A673 (cell line): Measurements from ENCODE around the gene ZNF334.

Experiments used
- EZH2 ChIP-seq: fragments of 200-600 bp; sonication (generic); IDR thresholded peaks from 2 replicates; pipeline ENCODE4 v1.6.1; 2017; ENCODE audit warnings: borderline replicate concordance, low read depth, mild to moderate bottlenecking, mixed read lengths, antibody characterized with exemption, low read length; ENCODE audit not compliant: poor library complexity, severe bottlenecking
- TF ChIP-seq, protein P1 (sequence below): fragments of 300-800, 200-600 bp; sonication (generic); conservative IDR thresholded peaks from 2 replicates; pipeline ENCODE4 v1.5.1; 2017; ENCODE audit warnings: low read depth, mild to moderate bottlenecking, antibody characterized with exemption, low read length, moderate library complexity, mixed read lengths

DNA sequence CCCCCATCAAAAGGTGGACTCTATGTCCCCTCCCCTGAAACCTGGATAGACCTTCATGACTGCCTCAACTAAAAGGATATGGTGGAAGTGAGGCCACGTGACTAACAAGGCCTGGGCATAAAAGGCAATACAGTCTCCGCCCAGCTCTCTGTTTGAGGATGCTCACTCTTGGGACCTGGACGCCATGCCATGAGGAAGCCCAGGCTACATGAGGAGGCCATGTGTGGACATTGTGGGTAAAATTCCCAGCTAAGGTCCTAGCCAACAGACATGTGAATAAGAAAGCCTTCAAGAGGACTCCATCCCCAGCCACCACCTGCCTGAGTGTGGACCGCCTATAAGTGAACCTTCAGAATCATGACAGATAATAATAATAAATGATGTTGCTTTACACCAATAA lies 7.2 kb upstream of the ZNF334 start:
- TF ChIP-seq, protein P1, sequence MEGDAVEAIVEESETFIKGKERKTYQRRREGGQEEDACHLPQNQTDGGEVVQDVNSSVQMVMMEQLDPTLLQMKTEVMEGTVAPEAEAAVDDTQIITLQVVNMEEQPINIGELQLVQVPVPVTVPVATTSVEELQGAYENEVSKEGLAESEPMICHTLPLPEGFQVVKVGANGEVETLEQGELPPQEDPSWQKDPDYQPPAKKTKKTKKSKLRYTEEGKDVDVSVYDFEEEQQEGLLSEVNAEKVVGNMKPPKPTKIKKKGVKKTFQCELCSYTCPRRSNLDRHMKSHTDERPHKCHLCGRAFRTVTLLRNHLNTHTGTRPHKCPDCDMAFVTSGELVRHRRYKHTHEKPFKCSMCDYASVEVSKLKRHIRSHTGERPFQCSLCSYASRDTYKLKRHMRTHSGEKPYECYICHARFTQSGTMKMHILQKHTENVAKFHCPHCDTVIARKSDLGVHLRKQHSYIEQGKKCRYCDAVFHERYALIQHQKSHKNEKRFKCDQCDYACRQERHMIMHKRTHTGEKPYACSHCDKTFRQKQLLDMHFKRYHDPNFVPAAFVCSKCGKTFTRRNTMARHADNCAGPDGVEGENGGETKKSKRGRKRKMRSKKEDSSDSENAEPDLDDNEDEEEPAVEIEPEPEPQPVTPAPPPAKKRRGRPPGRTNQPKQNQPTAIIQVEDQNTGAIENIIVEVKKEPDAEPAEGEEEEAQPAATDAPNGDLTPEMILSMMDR = no peak
- no peak for TF ChIP-seq EZH2
